HEK293T (cell line): ENCODE measurements around the gene JADE1.

Experiments
- ARNT ChIP-seq: fragments of 450-650 bp; IDR thresholded peaks from 2 replicates; pipeline ENCODE4 v1.6.1; 2017; ENCODE audit warnings: mild to moderate bottlenecking
- FOXA1 ChIP-seq: fragments of 450-650 bp; IDR thresholded peaks from 2 replicates; pipeline ENCODE4 v1.6.1; 2016; ENCODE audit warnings: mild to moderate bottlenecking
- FOXK2 ChIP-seq: fragments of 450-650 bp; IDR thresholded peaks from 2 replicates; pipeline ENCODE4 v1.6.1; 2016; ENCODE audit warnings: mild to moderate bottlenecking
- FOXM1 ChIP-seq: fragments of 450-650 bp; IDR thresholded peaks from 2 replicates; pipeline ENCODE4 v1.6.1; 2017; ENCODE audit warnings: mild to moderate bottlenecking, borderline replicate concordance
- HDGF ChIP-seq: fragments of 450-650 bp; IDR thresholded peaks from 2 replicates; pipeline ENCODE4 v1.6.1; 2017; ENCODE audit warnings: antibody characterized with exemption, borderline replicate concordance
- LEF1 ChIP-seq: fragments of 450-650 bp; IDR thresholded peaks from 2 replicates; pipeline ENCODE4 v1.6.1; 2017; ENCODE audit warnings: mild to moderate bottlenecking, borderline replicate concordance
- NFRKB ChIP-seq: fragments of 450-650 bp; IDR thresholded peaks from 2 replicates; pipeline ENCODE4 v1.6.1; 2016; ENCODE audit warnings: mild to moderate bottlenecking, moderate library complexity
- SP1 ChIP-seq: fragments of 450-650 bp; IDR thresholded peaks from 2 replicates; pipeline ENCODE4 v1.6.1; 2017
- SUZ12 ChIP-seq: fragments of 450-650 bp; IDR thresholded peaks from 2 replicates; pipeline ENCODE4 v1.6.1; 2016; ENCODE audit warnings: mild to moderate bottlenecking

GRCh38 chr4:128904821-128905220 is 95.3 kb downstream of the JADE1 start:
- no peak for TF ChIP-seq LEF1
- no peak for TF ChIP-seq NFRKB
- TF ChIP-seq SUZ12: no peak
- no peak for TF ChIP-seq SP1
- TF ChIP-seq FOXM1: no peak
- TF ChIP-seq ARNT: no peak
- TF ChIP-seq FOXK2: no peak
- TF ChIP-seq FOXA1: no peak
- no peak for TF ChIP-seq HDGF
